HG03432 (cell line): ENCODE data around the gene CEP57.
"Not testable (repeated sequence)": the region's sequence is repeated elsewhere in the genome, so short reads cannot be mapped to it uniquely, and the experiment has no call there.

Source experiments
- ATAC-seq: cut with Tn5 transposase; IDR thresholded peaks from one replicate; pipeline ENCODE4 v1.9.1; 2021; ENCODE audit warnings: mild to moderate bottlenecking, moderate library complexity; ENCODE audit not compliant: unreplicated experiment

CEP57 gene

GRCh38 chr11:95795627-95796295 lies 5.5 kb downstream of the CEP57 start:
- ATAC-seq: no peak

- ATAC-seq: no peak
Measured at GRCh38 chr11:95796501-95796900, 6.2 kb downstream of the CEP57 start.

DNA sequence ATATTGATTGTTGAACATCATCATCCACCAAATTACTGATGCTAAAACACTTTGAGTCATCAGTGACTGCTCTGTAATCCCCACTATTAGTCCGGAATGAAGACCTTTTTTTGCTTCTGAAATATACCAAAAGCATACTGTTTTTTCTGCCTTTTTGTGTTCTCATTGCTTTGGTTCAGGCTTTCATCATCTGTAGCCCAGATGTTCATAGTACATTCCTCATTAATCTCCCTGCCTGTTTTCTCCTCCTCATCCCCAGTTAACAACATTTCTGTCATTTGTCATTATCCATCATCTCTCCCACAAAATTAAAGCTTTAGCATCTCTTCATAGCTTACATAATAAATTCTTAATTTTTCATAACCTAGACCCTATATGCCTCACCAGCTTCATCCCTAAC lies 9.2 kb downstream of the CEP57 start:
- ATAC-seq: no peak

DNA sequence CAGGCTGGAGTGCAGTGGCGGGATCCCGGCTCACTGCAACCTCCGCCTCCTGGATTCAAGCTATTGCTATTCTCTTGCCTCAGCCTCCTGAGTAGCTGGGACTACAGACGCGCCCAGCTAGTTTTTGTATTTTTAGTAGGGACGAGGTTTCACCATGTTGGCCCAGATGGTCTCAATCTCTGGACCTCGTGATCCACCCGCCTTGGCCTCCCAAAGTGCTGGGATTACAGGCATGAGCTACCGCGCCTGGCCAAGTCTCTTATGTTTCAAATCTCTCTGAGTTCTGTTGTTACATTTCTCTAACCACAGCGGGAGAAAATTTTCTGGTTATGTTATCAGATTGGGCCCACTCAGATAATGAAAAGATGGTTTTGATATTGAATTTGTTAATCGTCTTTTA lies 10.1 kb downstream of the CEP57 start:
- ATAC-seq: no peak

DNA sequence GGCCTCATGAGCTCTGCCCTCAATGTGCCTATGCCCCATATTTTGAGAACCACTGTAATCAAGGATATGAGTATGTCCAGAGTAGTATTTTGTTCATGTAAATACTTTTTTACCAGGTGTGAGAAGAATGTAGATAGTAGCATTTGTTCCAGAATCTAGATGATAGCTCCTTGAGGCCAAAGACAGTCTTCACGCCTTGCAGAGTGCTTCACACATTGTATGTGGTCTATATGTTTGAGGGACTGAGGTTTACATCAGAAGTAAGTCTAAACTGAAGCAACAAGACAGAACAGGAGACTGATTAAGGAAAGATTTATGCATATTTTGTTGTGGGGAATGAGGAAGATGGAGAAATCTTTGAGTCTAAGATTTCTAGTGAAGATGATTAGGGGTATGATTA lies 12.5 kb downstream of the CEP57 start:
- no peak for ATAC-seq

DNA sequence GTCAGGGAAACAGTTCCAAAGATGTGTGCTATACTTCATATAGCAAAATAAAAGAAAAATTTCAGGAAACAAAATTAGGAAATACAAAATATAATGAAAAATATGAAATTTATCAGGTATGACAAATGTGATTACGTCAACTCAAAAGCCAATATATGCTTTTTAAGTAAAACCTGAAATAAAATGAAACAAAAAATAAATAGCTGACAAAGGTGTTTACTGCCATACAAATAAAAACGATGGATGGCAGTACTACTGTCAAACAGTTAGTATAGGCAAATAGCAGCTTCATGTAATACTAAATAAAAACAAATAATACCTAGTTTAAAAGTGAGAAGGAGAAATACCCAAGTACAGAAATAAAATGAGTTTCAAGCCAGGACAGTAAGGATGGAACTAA lies 13.7 kb downstream of the CEP57 start:
- ATAC-seq: no peak

DNA sequence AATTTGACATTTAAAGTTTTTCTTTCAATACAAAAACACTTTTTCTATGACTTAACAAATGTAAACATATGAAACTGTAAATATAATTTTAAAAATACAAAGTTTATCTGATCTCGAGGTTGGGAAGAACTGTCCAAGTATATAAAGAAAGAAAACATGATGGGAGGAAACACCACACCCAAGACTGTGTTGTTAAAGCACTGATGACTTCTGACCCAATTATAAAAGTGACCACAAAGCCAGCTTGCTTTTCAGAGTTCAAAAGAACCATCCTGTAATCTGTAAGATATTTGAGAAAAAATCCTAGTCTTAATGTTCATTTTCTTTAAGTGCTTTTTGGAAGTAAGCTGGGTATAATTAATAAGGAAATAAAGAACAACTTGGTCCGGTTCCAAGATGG lies 15.6 kb downstream of the CEP57 start:
- no peak for ATAC-seq

- not testable (repeated sequence) for ATAC-seq
Measured at GRCh38 chr11:95806464-95806863, 16.2 kb downstream of the CEP57 start.

DNA sequence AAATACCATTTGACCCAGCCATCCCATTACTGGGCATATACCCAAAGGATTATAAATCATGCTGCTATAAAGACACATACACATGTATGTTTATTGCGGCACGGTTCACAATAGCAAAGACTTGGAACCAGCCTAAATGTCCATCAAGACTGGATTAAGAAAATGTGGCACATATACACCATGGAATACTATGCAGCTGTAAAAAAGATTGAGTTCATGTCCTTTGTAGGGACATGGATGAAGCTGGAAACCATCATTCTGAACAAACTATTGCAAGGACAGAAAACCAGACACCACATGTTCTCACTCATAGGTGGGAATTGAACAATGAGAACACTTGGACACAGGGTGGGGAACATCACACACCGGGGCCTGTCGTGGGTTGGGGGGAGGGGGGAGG lies 20.8 kb downstream of the CEP57 start:
- ATAC-seq: not testable (repeated sequence)

GRCh38 chr11:95816037-95816436 lies 25.7 kb downstream of the CEP57 start:
- ATAC-seq: peak; percentile 70

DNA sequence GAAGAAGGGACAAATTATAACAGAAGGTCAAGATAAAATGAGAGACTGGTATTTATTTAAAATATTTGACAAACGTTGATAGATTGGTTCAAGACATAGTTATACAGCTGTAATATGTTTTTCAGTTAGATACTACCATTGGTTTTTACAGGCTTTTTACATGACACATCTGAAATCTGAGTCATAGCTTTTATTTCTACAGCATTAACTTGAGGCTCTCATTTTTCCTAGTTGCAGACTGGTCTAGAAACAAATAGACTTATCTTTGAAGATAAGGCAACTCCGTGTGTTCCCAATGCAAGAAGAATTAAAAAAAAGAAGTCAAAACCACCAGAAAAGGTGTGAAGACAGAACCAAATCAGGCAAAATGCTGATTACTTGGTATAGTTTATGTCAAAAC lies 31.3 kb downstream of the CEP57 start:
- no peak for ATAC-seq

DNA sequence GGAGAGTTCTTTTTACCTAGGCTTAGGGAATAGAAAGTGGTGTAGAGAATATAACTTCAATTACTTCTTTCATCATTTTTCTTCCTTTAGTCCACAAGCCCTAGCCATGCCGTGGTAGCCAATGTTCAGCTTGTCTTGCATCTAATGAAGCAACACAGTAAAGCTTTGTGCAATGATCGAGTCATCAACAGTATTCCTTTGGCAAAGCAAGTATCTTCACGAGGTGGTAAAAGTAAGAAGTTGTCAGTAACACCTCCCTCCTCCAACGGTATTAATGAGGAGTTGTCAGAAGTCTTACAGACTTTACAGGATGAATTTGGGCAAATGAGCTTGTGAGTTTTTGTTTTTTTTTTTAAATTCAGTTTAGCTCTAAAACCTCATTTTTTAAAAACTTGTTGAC lies 37.4 kb downstream of the CEP57 start:
- no peak for ATAC-seq

DNA sequence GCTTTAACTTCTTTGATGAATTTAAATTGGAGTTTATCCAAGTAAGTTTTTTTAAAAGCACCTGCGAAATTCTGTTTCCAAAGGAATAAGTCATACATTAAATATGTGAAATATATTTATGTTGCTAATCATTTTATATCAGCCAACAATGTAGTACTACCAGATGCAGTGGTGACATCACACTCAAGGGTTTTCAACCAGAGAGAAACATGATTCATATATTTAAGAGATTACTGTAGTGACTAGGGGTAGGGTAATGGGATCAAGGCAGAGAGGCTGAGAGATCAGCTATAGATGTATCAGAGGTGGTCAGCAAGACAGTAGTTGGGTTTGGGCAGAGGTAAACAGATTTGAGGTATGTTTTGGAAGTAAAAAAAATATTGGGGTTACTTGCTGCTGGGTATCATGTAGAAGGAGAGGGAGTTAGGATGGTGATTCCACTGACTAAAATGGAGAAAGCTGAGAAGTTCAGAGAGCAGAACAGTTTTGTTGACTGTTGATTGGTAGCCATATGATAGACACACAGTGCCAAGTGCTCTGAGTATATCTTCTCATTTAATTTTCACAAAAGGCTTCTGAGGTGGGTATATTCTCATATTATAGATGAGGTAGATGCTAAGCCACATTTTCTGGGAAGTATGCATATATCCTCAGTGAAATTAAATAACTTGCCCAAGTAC lies 39.4 kb downstream of the CEP57 start:
- no peak for ATAC-seq

- ATAC-seq: no peak
Measured at GRCh38 chr11:95831198-95831883, 41.0 kb downstream of the CEP57 start.

GRCh38 chr11:95832763-95833162 lies 42.5 kb downstream of the CEP57 start:
- no peak for ATAC-seq

DNA sequence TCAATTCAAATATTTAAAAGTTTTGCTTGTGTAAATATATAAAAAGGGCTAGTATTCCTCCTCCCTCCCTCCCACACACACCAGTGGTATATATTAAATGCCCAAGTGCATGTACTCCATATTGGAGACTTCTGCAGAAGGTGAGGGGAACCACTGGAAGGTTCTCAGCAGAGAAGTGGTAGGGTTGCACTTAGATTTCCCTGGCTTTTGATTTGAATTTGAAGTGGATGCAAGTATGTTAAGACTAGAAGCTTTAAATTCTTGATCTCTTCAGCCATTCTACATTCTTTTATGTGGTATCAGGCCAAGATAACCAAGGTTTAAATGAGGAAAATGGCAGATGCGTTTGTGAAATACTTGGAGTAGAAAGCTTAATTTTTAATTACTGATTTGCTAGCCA lies 43.1 kb downstream of the CEP57 start:
- no peak for ATAC-seq

- no peak for ATAC-seq
Measured at GRCh38 chr11:95835351-95835750, 45.1 kb downstream of the CEP57 start.

- peak; percentile 93 for ATAC-seq
Measured at GRCh38 chr11:95835768-95836488, 45.6 kb downstream of the CEP57 start.

- no peak for ATAC-seq
Measured at GRCh38 chr11:95845167-95845566, 54.9 kb downstream of the CEP57 start.

GRCh38 chr11:95849087-95849825 lies 59.0 kb downstream of the CEP57 start:
- peak; percentile 72 for ATAC-seq

- ATAC-seq: no peak
Measured at GRCh38 chr11:95850137-95850536, 59.8 kb downstream of the CEP57 start.
